ENCODE results near the gene RPRD2. TPM values are rescaled to one million over a fixed set of nuclear protein-coding genes. Genes with fewer than 3 reads are reported as not detected.

RPRD2 gene
- total and polyA plus RNA-seq, 2 of the 4 experiments (the other 2 are of a cell fraction): 3.9 to 11.6 TPM

- H2BK5ac ChIP-seq (ENCODE audit: low read depth, low read length, poor library complexity, severe bottlenecking): no peak overlapping the region
- ATAC-seq (ENCODE audit: low read depth) (no peak), DNase-seq (no peak)
- H3K4me1 ChIP-seq (ENCODE audit: control insufficient read depth, insufficient read depth, low read length): no peaks in the 10 kb centered on the region
- no peaks in the 10 kb centered on the region for H3K27me3 ChIP-seq (ENCODE audit: control insufficient read depth, insufficient read depth, low read length)
- no peak overlapping the region for H4K5ac ChIP-seq (ENCODE audit: low read depth, low read length)
- H3K9me3 ChIP-seq (ENCODE audit: control insufficient read depth, insufficient read depth, low read length): no peaks in the 10 kb centered on the region
- no peak overlapping the region for H2AK9ac ChIP-seq (replicated peaks; ENCODE audit: low read depth, low read length, poor library complexity)
- H3K4me2 ChIP-seq (ENCODE audit: low read depth, low read length): no peak overlapping the region
- H3K4ac ChIP-seq (ENCODE audit: low read depth, low read length): no peak overlapping the region
- dilution Hi-C loops (cut with HindIII; ENCODE audit: low sequenced_read_pairs, unreplicated experiment) (no loop called here), in situ Hi-C loops (cut with MboI; ENCODE audit: low sequenced_read_pairs) (no loop called here), intact Hi-C loops (cut with micrococcal nuclease) (no loop called here)
- no peak overlapping the region for H2BK120ac ChIP-seq (ENCODE audit: low read depth, low read length)
- no peaks in the 10 kb centered on the region for H4K20me1 ChIP-seq (ENCODE audit: insufficient read depth, low read length)
- H3K27ac ChIP-seq (ENCODE audit: insufficient read depth, low read length): no peak overlapping the region
- POLR2A ChIA-PET (ENCODE audit: unreplicated experiment): no interaction called here
- H3K9me1 ChIP-seq (ENCODE audit: insufficient read depth, low read length): no peaks in the 10 kb centered on the region
- no peak overlapping the region for H2AK5ac ChIP-seq (ENCODE audit: low read depth, low read length)
- H3K79me1 ChIP-seq (ENCODE audit: low read depth in 1 of 2, low read length in 2 of 2): no peaks in the 10 kb centered on the region
- BruUV-seq (replicated peaks): no TSS peak
- no peaks in the 10 kb centered on the region for H3K36me3 ChIP-seq (ENCODE audit: control insufficient read depth, insufficient read depth, low read length)
- no peak overlapping the region for H4K8ac ChIP-seq (ENCODE audit: low read depth in 2 of 2, low read length in 2 of 2)
- no peak overlapping the region for H2AFZ ChIP-seq (replicated peaks; ENCODE audit: low read length, poor library complexity)
- no peak overlapping the region for H3K23ac ChIP-seq (ENCODE audit: low read depth, low read length)
- no peak overlapping the region for H3K56ac ChIP-seq (ENCODE audit: extremely low read depth, insufficient read depth, low read length)
- H3K14ac ChIP-seq (replicated peaks; ENCODE audit: low read depth, low read length): no peak overlapping the region
- no peak overlapping the region for H3K18ac ChIP-seq (ENCODE audit: low read depth, low read length)
- H2BK20ac ChIP-seq (ENCODE audit: low read depth, low read length): no peak overlapping the region
- H4K91ac ChIP-seq (ENCODE audit: insufficient read depth, low read depth, low read length): no peak overlapping the region
- H3K4me3 ChIP-seq (ENCODE audit: insufficient read depth, low read depth, low read length): no peak overlapping the region
- H2BK15ac ChIP-seq (ENCODE audit: low read depth, low read length): no peak overlapping the region
- H3K9ac ChIP-seq (ENCODE audit: low read depth, low read length): no peak overlapping the region
- TF ChIP-seq RCOR1 (IDR thresholded peaks at IDR 0.05; ENCODE audit: insufficient replicate concordance, low read length): no peak
- TF ChIP-seq ELK1 (IDR thresholded peaks at IDR 0.05; ENCODE audit: borderline replicate concordance, low read depth, low read length): no peak
- no peak for TF ChIP-seq POLR2A (IDR thresholded peaks at IDR 0.05; ENCODE audit: low read depth, low read length)
- TF ChIP-seq MXI1 (IDR thresholded peaks at IDR 0.05; ENCODE audit: borderline replicate concordance, low read depth, low read length): no peak
- no peak for TF ChIP-seq CEBPB (IDR thresholded peaks at IDR 0.05; ENCODE audit: low read depth, low read length)
- no peak for TF ChIP-seq NFE2L2 (IDR thresholded peaks at IDR 0.05; ENCODE audit: low read depth, low read length)
- TF ChIP-seq MAFK (IDR thresholded peaks at IDR 0.05; ENCODE audit: low read depth, low read length): no peak
- no peak for TF ChIP-seq FOS (IDR thresholded peaks at IDR 0.05; ENCODE audit: low read depth, low read length)
- no peak for TF ChIP-seq CHD1 (IDR thresholded peaks at IDR 0.05; ENCODE audit: low read depth, low read length)
- TF ChIP-seq RAD21 (IDR thresholded peaks at IDR 0.05; ENCODE audit: low read length): no peak
- no peak for TF ChIP-seq BHLHE40 (IDR thresholded peaks at IDR 0.05; ENCODE audit: low read depth, low read length)
- no peak for TF ChIP-seq MAZ (IDR thresholded peaks at IDR 0.05; ENCODE audit: borderline replicate concordance, low read depth, low read length)
- TF ChIP-seq, protein P1, sequence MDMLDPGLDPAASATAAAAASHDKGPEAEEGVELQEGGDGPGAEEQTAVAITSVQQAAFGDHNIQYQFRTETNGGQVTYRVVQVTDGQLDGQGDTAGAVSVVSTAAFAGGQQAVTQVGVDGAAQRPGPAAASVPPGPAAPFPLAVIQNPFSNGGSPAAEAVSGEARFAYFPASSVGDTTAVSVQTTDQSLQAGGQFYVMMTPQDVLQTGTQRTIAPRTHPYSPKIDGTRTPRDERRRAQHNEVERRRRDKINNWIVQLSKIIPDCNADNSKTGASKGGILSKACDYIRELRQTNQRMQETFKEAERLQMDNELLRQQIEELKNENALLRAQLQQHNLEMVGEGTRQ (IDR thresholded peaks at IDR 0.05; ENCODE audit: low read depth, low read length): no peak
- no peak for TF ChIP-seq SMC3 (IDR thresholded peaks at IDR 0.05; ENCODE audit: low read depth, low read length)
- TF ChIP-seq RFX5 (IDR thresholded peaks at IDR 0.05; ENCODE audit: low read depth, low read length): no peak
- TF ChIP-seq, protein P2, sequence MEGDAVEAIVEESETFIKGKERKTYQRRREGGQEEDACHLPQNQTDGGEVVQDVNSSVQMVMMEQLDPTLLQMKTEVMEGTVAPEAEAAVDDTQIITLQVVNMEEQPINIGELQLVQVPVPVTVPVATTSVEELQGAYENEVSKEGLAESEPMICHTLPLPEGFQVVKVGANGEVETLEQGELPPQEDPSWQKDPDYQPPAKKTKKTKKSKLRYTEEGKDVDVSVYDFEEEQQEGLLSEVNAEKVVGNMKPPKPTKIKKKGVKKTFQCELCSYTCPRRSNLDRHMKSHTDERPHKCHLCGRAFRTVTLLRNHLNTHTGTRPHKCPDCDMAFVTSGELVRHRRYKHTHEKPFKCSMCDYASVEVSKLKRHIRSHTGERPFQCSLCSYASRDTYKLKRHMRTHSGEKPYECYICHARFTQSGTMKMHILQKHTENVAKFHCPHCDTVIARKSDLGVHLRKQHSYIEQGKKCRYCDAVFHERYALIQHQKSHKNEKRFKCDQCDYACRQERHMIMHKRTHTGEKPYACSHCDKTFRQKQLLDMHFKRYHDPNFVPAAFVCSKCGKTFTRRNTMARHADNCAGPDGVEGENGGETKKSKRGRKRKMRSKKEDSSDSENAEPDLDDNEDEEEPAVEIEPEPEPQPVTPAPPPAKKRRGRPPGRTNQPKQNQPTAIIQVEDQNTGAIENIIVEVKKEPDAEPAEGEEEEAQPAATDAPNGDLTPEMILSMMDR (conservative IDR thresholded peaks at IDR 0.05; ENCODE audit: low read depth, low read length): no peak
- CTCF ChIA-PET: interaction anchor here (0.6 kb wide), 1 partner anchor 154 kb away, joined by 3 read pairs; no protein-coding TSS in a partner anchor
- no CpG with 5 or more reads among the region's 1 CpG for WGBS, 2 experiments (ENCODE audit: extremely low coverage in 2 of 2, insufficient read length in 1 of 2)
Measured at GRCh38 chr1:150521196-150521968, 157.4 kb downstream of the RPRD2 start.

Data from IMR-90 (cell line).